DOHH2 (cell line): ENCODE data around the gene HDAC4.

Experiments
- H3F3A ChIP-seq: fragments of 200-600 bp; sonication (generic), shearing (Covaris generic); 2 replicates; pipeline ENCODE4 v1.6.0; 2016; ENCODE audit warnings: antibody characterized with exemption, mild to moderate bottlenecking; ENCODE audit not compliant: control insufficient read depth, insufficient read depth
- H3K27ac ChIP-seq: fragments of 200-600 bp; sonication (generic); 2 replicates; pipeline ENCODE4 v1.5.1; 2014; ENCODE audit warnings: low read depth, mild to moderate bottlenecking, low read length, moderate library complexity
- H3K27me3 ChIP-seq: fragments of 200-600 bp; sonication (generic); 2 replicates; pipeline ENCODE4 v1.6.1; 2014; ENCODE audit warnings: mild to moderate bottlenecking, low read length, mixed read lengths; ENCODE audit not compliant: control insufficient read depth
- H3K36me3 ChIP-seq: fragments of 200-600 bp; sonication (generic); 2 replicates; pipeline ENCODE4 v1.6.1; 2014; ENCODE audit warnings: mild to moderate bottlenecking, low read length, moderate library complexity, mixed read lengths; ENCODE audit not compliant: control insufficient read depth
- H3K4me1 ChIP-seq: fragments of 200-600 bp; sonication (generic); 2 replicates; pipeline ENCODE4 v1.6.1; 2014; ENCODE audit warnings: mild to moderate bottlenecking, low read length, mixed read lengths; ENCODE audit not compliant: control insufficient read depth
- H3K4me2 ChIP-seq: fragments of 200-600 bp; sonication (generic); 2 replicates; pipeline ENCODE4 v1.6.0; 2014; ENCODE audit warnings: mild to moderate bottlenecking, low read length, moderate library complexity
- H3K4me3 ChIP-seq: fragments of 200-600 bp; sonication (generic); 2 replicates; pipeline ENCODE4 v1.5.1; 2014; ENCODE audit warnings: mild to moderate bottlenecking, low read length, mixed read lengths
- H3K79me2 ChIP-seq: fragments of 200-600 bp; sonication (generic); 2 replicates; pipeline ENCODE4 v1.6.1; 2014; ENCODE audit warnings: mild to moderate bottlenecking, low read length, mixed read lengths; ENCODE audit not compliant: control insufficient read depth
- H3K9me2 ChIP-seq: fragments of 200-600 bp; sonication (generic); replicated peaks from 2 replicates; pipeline ENCODE4 v1.6.1; 2014; ENCODE audit warnings: mild to moderate bottlenecking, low read length, mixed read lengths; ENCODE audit not compliant: control insufficient read depth
- H3K9me3 ChIP-seq: fragments of 200-600 bp; sonication (generic); 2 replicates; pipeline ENCODE4 v1.6.1; 2014; ENCODE audit warnings: antibody characterized with exemption, low read length, mixed read lengths; ENCODE audit not compliant: control insufficient read depth, insufficient read depth
- H4K20me1 ChIP-seq: fragments of 200-600 bp; sonication (generic); 2 replicates; pipeline ENCODE4 v1.6.0; 2014; ENCODE audit warnings: low read depth, mild to moderate bottlenecking, antibody characterized with exemption, low read length, moderate library complexity; ENCODE audit not compliant: control insufficient read depth, insufficient read depth
- EZH2phosphoT487 ChIP-seq: fragments of 200-600 bp; sonication (generic); IDR thresholded peaks from 2 replicates; pipeline ENCODE4 v1.6.1; 2017; ENCODE audit warnings: borderline replicate concordance, mild to moderate bottlenecking, antibody characterized with exemption, low read length, moderate library complexity, mixed read lengths
- TF ChIP-seq, protein P1 (sequence below): fragments of 200-600 bp; sonication (generic); IDR thresholded peaks from one replicate; pipeline ENCODE4 v1.5.1; 2014; ENCODE audit warnings: antibody characterized with exemption, mild to moderate bottlenecking, low read depth, low read length; ENCODE audit not compliant: poor library complexity, severe bottlenecking

HDAC4 gene

DNA sequence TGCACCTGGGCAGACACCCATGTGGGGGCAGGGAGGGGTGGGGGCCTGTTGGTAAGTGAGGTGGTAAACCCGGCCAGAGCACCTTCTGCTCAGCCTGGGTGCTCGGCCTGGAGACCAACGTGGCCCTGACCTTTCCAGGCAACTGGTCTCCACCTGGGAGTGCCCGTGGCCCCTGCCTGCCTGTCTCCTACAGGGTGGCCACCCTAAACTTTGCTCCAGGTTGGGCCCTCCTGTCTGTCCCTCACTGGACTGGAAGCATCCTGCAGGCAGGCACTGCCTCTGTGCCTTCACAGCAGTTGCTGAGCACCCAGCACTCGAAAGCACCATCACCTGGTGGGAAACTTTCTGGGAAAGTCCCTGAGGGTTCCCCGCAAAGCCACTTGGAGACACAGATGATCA lies 381.6 kb downstream of the HDAC4 start:
- no peaks in the 10 kb centered on the region for H3K79me2 ChIP-seq
- H3K27me3 ChIP-seq, result 0 out of 2 replicates have a peak, but pooled peaks cover 2% of the 10 kb centered on the region
- H3K36me3 ChIP-seq, result no peaks in the 10 kb centered on the region
- H3K27ac ChIP-seq, result no peak overlapping the region
- H3F3A ChIP-seq, result no peaks in the 10 kb centered on the region
- H3K9me2 ChIP-seq, result no peaks in the 10 kb centered on the region
- no peak overlapping the region for H3K4me2 ChIP-seq
- TF ChIP-seq EZH2phosphoT487, result no peak
- TF ChIP-seq, protein P1, sequence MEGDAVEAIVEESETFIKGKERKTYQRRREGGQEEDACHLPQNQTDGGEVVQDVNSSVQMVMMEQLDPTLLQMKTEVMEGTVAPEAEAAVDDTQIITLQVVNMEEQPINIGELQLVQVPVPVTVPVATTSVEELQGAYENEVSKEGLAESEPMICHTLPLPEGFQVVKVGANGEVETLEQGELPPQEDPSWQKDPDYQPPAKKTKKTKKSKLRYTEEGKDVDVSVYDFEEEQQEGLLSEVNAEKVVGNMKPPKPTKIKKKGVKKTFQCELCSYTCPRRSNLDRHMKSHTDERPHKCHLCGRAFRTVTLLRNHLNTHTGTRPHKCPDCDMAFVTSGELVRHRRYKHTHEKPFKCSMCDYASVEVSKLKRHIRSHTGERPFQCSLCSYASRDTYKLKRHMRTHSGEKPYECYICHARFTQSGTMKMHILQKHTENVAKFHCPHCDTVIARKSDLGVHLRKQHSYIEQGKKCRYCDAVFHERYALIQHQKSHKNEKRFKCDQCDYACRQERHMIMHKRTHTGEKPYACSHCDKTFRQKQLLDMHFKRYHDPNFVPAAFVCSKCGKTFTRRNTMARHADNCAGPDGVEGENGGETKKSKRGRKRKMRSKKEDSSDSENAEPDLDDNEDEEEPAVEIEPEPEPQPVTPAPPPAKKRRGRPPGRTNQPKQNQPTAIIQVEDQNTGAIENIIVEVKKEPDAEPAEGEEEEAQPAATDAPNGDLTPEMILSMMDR, result no peak
- H3K9me3 ChIP-seq, result no peaks in the 10 kb centered on the region; the same call in 1 of the 2 replicates
- H3K4me1 ChIP-seq, result no peaks in the 10 kb centered on the region
- no peak overlapping the region for H3K4me3 ChIP-seq
- no peaks in the 10 kb centered on the region for H4K20me1 ChIP-seq

DNA sequence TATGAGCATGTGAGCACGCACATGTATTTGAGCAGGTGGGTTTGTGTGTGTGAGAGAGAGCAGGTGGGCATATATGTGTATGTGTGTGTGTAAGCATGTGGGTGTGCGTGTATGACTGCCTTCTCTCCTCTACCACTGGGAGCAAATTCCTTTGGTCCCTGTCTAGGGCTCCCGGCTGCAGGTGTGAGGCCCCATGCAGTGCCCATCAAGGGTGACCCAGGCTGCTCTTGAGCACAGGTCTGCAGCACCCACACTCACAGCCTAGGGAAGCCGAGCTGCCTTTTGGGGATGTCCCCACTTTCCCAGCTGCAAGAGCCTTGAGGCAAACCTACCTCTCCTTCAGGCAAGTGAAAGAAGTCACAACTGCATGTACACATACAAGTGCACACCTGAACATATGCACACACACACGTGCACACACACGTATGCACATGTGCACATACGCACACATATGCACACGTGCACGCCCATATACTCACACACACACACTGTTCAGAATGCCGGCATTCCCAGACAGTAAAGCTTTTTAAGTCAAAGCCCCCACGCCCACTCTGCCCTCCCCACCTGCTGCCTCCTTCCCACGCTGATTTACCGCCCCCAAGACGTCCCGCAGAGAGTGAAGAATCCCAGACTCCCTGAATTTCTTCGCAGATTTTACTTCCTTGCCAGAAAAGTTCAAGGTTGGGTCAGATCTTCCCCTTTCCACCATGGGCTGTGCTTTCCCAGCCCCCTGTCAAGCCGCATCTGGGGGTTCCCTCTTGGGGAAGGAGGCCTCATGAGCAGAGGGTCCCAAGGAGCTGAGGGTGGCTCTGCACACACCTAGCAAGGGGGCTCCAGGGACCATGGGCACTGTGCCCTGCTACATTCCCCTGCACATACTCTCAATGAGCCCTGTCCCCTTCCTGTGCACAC lies 382.3 kb downstream of the HDAC4 start:
- H3K27me3 ChIP-seq, result 0 out of 2 replicates have a peak, but pooled peaks cover 2% of the 10 kb centered on the region
- H3K9me2 ChIP-seq, result no peaks in the 10 kb centered on the region
- no peak overlapping the region for H3K4me2 ChIP-seq
- no peak for TF ChIP-seq EZH2phosphoT487
- TF ChIP-seq, protein P1, result no peak
- H3K9me3 ChIP-seq, result no peaks in the 10 kb centered on the region; the same call in 1 of the 2 replicates
- no peaks in the 10 kb centered on the region for H4K20me1 ChIP-seq
- no peak overlapping the region for H3K4me3 ChIP-seq
- H3K4me1 ChIP-seq, result no peaks in the 10 kb centered on the region
- no peaks in the 10 kb centered on the region for H3F3A ChIP-seq
- no peaks in the 10 kb centered on the region for H3K36me3 ChIP-seq
- H3K27ac ChIP-seq, result no peak overlapping the region
- no peaks in the 10 kb centered on the region for H3K79me2 ChIP-seq

GRCh38 chr2:239017491-239018098 lies 383.2 kb downstream of the HDAC4 start:
- Histone ChIP-seq H3K9me3 (no peaks in the 10 kb centered on the region; the same call in 1 of the 2 replicates), H3K4me3 (no peak overlapping the region), H3K4me2 (no peak overlapping the region), H3K4me1 (no peaks in the 10 kb centered on the region), H3K27ac (no peak overlapping the region), H3K79me2 (no peaks in the 10 kb centered on the region), H3K9me2 (no peaks in the 10 kb centered on the region), H3K27me3 (0 out of 2 replicates have a peak, but pooled peaks cover 2% of the 10 kb centered on the region), H3K36me3 (no peaks in the 10 kb centered on the region), H4K20me1 (no peaks in the 10 kb centered on the region), H3F3A (no peaks in the 10 kb centered on the region)
- TF ChIP-seq EZH2phosphoT487, result no peak
